Aorta (tissue), 5 donors: Measurements from ENCODE around the gene RPL22L1. TPM values are rescaled to one million over a fixed set of nuclear protein-coding genes. Genes with fewer than 3 reads are reported as not detected.

Experiments used
- ATAC-seq: fragments of 200-7000 bp; cut with Tn5 transposase; one replicate; pipeline ENCODE4 v1.9.1; 2022; ENCODE audit warnings: moderate library complexity; ENCODE audit not compliant: low FRiP score
- DNase-seq, 2 donors: peaks; one replicate each; pipeline ENCODE4 v3.0.0-alpha.2; 2020
- H3K27ac ChIP-seq, 2 donors: one replicate each; pipeline ENCODE4 v1.5.1; 2013; ENCODE audit warnings: low read length in 2 of 2, mild to moderate bottlenecking in 2 of 2, moderate library complexity in 2 of 2, control low read depth in 1 of 2, inconsistent platforms in 1 of 2, low read depth in 1 of 2
- H3K27me3 ChIP-seq, 2 donors: one replicate each; pipeline ENCODE4 v1.6.1; 2013; ENCODE audit warnings: control low read depth in 1 of 2, low read length in 1 of 2, mild to moderate bottlenecking in 1 of 2, moderate library complexity in 1 of 2; ENCODE audit not compliant: insufficient read depth in 2 of 2, control insufficient read depth in 1 of 2
- H3K36me3 ChIP-seq, 2 donors: one replicate each; pipeline ENCODE4 v1.6.1; 2013; ENCODE audit warnings: control low read depth in 1 of 2, low read length in 1 of 2, mild to moderate bottlenecking in 1 of 2; ENCODE audit not compliant: insufficient read depth in 2 of 2, control insufficient read depth in 1 of 2
- H3K4me1 ChIP-seq, 2 donors: one replicate each; pipeline ENCODE4 v1.6.1; 2013; ENCODE audit warnings: low read length in 2 of 2, control low read depth in 1 of 2, mild to moderate bottlenecking in 1 of 2, moderate library complexity in 1 of 2; ENCODE audit not compliant: insufficient read depth in 2 of 2, control insufficient read depth in 1 of 2
- H3K4me3 ChIP-seq, 2 donors: one replicate each; pipeline ENCODE4 v1.5.1; 2013; ENCODE audit warnings: low read length in 2 of 2, control low read depth in 1 of 2, mild to moderate bottlenecking in 1 of 2
- H3K9me3 ChIP-seq: one replicate; pipeline ENCODE4 v1.6.1; 2013; ENCODE audit warnings: mild to moderate bottlenecking, low read length; ENCODE audit not compliant: control insufficient read depth
- WGBS, 2 donors: extraction: QIAGEN DNeasy Blood & Tissue Kit; methylation state at CpG; one replicate each; pipeline ENCODE4 v1.1.7; 2013; 5-methylcytosine and 5-hydroxymethylcytosine counted together
- intact Hi-C, 2 donors: fragments of 100-400 bp; cut with DNase I; formaldehyde crosslinking; loops; one replicate each; pipeline versions ENCODE4 v1.14.2 to v1.15.0; 2022
- long read RNA-seq, 2 donors: library from polyadenylated mRNA; unstranded; transcript quantifications; one replicate each; pipeline ENCODE4 v2.0.0, GENCODE V29; 2020 to 2021
- polyA plus RNA-seq, 2 donors: library from polyadenylated mRNA; stranded (reverse); fragments of 200-250 nt; gene quantifications; one replicate each; pipeline ENCODE4 v1.2.3, GENCODE V29; 2013
- total RNA-seq, 2 donors: library from RNA; stranded (reverse); fragmentation: NEBNext Ultra II Directional; extraction: Animal tissue kit (Norgen Biotek cat#: 25700); gene quantifications; one replicate each; pipeline ENCODE4 v1.2.1, GENCODE V29; 2021
- donor health status: healthy with polysubstance abuse.
- donor health status: Bipolar disorder and iron deficiency.
- donor health status: DM: no; HTN: no; CAD: no.
- donor health status: DM: no; HTN: no; CAD: no.
- donor health status: DM: yes; HTN: yes; CAD: no.

The RPL22L1 gene
- total RNA-seq (10 to 100 TPM; 33.5 to 48.9 TPM), polyA plus RNA-seq (10 to 100 TPM; 54.0 to 93.9 TPM)
- long read RNA-seq, donor 1, partial matches to known transcripts: 0 of 5 reads
- long read RNA-seq, donor 1, other reads (novel, unspliced or antisense): 1 of 5 reads
- long read RNA-seq, donor 2, partial matches to known transcripts: 0 of 2 reads
- long read RNA-seq, donor 2, other reads (novel, unspliced or antisense): 0 of 2 reads

GRCh38 chr3:170869645-170870593, at the start of gene RPL22L1:
RPL22L1 (minus strand) TSS chr3:170870195; CDS start chr3:170870167, 28 bp downstream.
- peak within 1 kb of the TSS in 1 of 2 donors; percentile 19 for H3K27ac ChIP-seq
- H3K4me3 ChIP-seq: peak within 1 kb of the TSS; percentile 42 to 77
- DNase-seq: peak; percentile 97 to 98
- peaks cover 0 to 2% of the 10 kb centered on the region in 2 donors for H3K4me1 ChIP-seq
- WGBS, 2 donors: 0% methylated on average over 59 of the region's 59 CpGs
- H3K9me3 ChIP-seq: no peaks in the 10 kb centered on the region
- intact Hi-C loops: loop anchor here in 1 of 2 donors (5.0 kb wide), 1 partner anchor 37 kb away; the partner anchor contains the start of gene EIF5A2
- no peaks in the 10 kb centered on the region for H3K27me3 ChIP-seq
- peaks cover 0 to 4% of the 10 kb centered on the region in 2 donors for H3K36me3 ChIP-seq
- peak; percentile 98 for ATAC-seq

DNA sequence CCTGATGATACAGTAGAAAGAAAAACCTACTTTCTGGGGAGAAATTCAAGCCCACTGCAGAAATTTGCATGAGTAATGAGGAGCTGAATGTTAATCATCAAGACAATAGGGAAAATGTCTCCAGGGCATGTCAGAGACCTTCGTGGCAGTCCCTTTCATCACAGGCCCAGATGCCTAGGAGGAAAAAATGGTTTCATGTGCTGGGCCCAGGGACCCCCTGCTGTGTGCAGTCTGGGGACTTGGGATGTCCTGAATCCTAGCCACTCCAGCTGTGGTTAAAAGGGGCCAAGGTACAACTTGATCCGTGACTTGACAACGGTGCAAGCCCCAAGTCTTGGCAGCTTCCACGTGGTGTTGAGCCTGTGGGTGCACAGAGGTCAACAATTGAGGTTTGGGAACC, 48.7 kb upstream of the RPL22L1 start:
- H3K9me3 ChIP-seq: no peaks in the 10 kb centered on the region
- H3K27ac ChIP-seq: no peak overlapping the region
- no peaks in the 10 kb centered on the region for H3K4me1 ChIP-seq
- intact Hi-C loops: no loop called here
- 68 to 78% methylated on average over 4 of the region's 4 CpGs for WGBS, 2 donors
- ATAC-seq (no peak), DNase-seq (no peak)
- no peaks in the 10 kb centered on the region for H3K36me3 ChIP-seq
- H3K4me3 ChIP-seq: no peak overlapping the region
- no peaks in the 10 kb centered on the region for H3K27me3 ChIP-seq

- Histone ChIP-seq H3K9me3 (peaks cover 1% of the 10 kb centered on the region), H3K27me3 (no peaks in the 10 kb centered on the region), H3K4me1 (no peaks in the 10 kb centered on the region), H3K27ac (no peak overlapping the region), H3K4me3 (no peak overlapping the region), H3K36me3 (no peaks in the 10 kb centered on the region)
- no peak for ATAC-seq
- DNase-seq: no peak
- intact Hi-C loops: no loop called here
- WGBS, 2 donors: 68 to 96% methylated on average over 1 of the region's 1 CpG
Observed at GRCh38 chr3:170914690-170915089, 44.7 kb upstream of the RPL22L1 start.

DNA sequence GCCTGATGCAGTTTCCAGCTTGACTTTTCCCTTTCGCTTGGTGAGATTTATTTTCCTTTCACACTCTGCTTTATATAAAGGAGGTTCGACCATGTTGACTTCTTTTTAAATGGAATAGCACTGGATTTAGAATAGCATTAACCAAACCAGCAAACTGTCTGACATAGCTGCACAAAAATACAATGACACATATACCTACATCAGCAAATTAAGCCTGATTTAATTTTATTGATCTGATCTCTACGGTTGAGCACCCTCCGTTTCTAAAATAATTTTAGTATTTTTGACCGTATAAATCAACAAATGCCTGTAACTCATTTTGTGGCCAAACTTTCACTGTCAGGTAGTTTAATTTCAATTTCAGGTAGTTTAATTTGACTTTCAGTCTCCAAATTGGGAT, 44.2 kb upstream of the RPL22L1 start:
- no peaks in the 10 kb centered on the region for H3K4me1 ChIP-seq
- H3K27ac ChIP-seq: no peak overlapping the region
- peaks cover 1% of the 10 kb centered on the region for H3K9me3 ChIP-seq
- no peaks in the 10 kb centered on the region for H3K36me3 ChIP-seq
- 83% methylated on average over 5 of the region's 5 CpGs for WGBS, 2 donors
- no peak overlapping the region for H3K4me3 ChIP-seq
- no peak for DNase-seq
- intact Hi-C loops: no loop called here
- no peaks in the 10 kb centered on the region for H3K27me3 ChIP-seq
- ATAC-seq: no peak

GRCh38 chr3:170911051-170911450, 41.1 kb upstream of the RPL22L1 start:
- DNase-seq (no peak), ATAC-seq (no peak)
- intact Hi-C loops: no loop called here
- WGBS, 2 donors: 94 to 95% methylated on average over 3 of the region's 3 CpGs
- Histone ChIP-seq H3K4me1 (no peaks in the 10 kb centered on the region), H3K9me3 (peaks cover 1% of the 10 kb centered on the region), H3K27me3 (no peaks in the 10 kb centered on the region), H3K27ac (no peak overlapping the region), H3K4me3 (no peak overlapping the region), H3K36me3 (no peaks in the 10 kb centered on the region)

DNA sequence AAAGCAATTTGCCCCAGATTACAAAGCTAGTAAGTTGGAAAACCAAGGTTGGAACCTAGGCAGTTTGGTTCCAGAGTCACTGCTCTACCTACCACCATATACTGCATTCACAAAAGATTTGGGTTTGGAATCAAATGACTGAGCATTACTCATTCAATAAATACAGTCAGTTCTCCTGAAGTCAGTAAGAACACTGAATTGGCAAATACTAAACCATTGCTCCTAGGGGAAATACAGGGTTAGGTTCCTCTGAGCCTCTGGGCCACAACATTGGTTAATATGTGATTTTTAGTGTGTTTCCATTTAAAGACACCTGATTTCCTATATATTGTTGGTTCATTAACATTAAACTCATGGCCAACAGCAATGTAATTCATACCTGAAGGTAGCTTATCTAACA, 40.5 kb upstream of the RPL22L1 start:
- no peak for DNase-seq
- H3K9me3 ChIP-seq: peaks cover 1% of the 10 kb centered on the region
- H3K36me3 ChIP-seq: no peaks in the 10 kb centered on the region
- H3K4me1 ChIP-seq: no peaks in the 10 kb centered on the region
- ATAC-seq: no peak
- no peak overlapping the region for H3K4me3 ChIP-seq
- H3K27me3 ChIP-seq: no peaks in the 10 kb centered on the region
- H3K27ac ChIP-seq: no peak overlapping the region
- intact Hi-C loops: no loop called here

- Histone ChIP-seq H3K4me1 (no peaks in the 10 kb centered on the region), H3K4me3 (no peak overlapping the region), H3K27ac (no peak overlapping the region), H3K9me3 (peaks cover 1% of the 10 kb centered on the region), H3K27me3 (no peaks in the 10 kb centered on the region), H3K36me3 (no peaks in the 10 kb centered on the region)
- intact Hi-C loops: loop anchor here in 1 of 2 donors (5.0 kb wide), 1 partner anchor 37 kb away; the partner anchor contains the start of gene RPL22L1
- ATAC-seq: peak; percentile 21
- 83 to 85% methylated on average over 17 of the region's 17 CpGs for WGBS, 2 donors
- DNase-seq: peak in 1 of 2 donors; percentile 43
Observed at GRCh38 chr3:170909129-170909903, 39.3 kb upstream of the RPL22L1 start.
